ENCODE measurements around the gene SLC38A11. TPM values are rescaled to one million over a fixed set of nuclear protein-coding genes. Genes with fewer than 3 reads are reported as not detected.

The SLC38A11 gene
- total and polyA plus RNA-seq, 2 of the 13 experiments (the other 11 are each of a cell fraction or from before 2014, with no cell fraction given): 14.0 to 14.3 TPM

- TF ChIP-seq ZBTB39 (CRISPR knock-in tag; IDR thresholded peaks at IDR 0.05): no peak
- no peak for TF ChIP-seq ATAD3A (CRISPR knock-in tag; IDR thresholded peaks at IDR 0.05)
- no peak for TF ChIP-seq ZNF790 (CRISPR knock-in tag; IDR thresholded peaks at IDR 0.05; ENCODE audit: borderline replicate concordance)
- TF ChIP-seq STAT6 (CRISPR knock-in tag; IDR thresholded peaks at IDR 0.05; ENCODE audit: borderline replicate concordance): no peak
Measured at GRCh38 chr2:164984428-164984827, 29.1 kb upstream of the SLC38A11 start (continued).

- no peaks in the 10 kb centered on the region; a peak in 2 of 5 replicates for H3K27me3 ChIP-seq (ENCODE audit: control insufficient read depth in 1 of 2, insufficient read depth in 2 of 2, low read length in 2 of 2)
- H3K4me3 ChIP-seq (replicated peaks in 1 of 3; ENCODE audit: insufficient read depth in 1 of 3, low read depth in 2 of 3, low read length in 3 of 3): no peak overlapping the region
- ATAC-seq: no peak
- no peaks in the 10 kb centered on the region for H3K9me3 ChIP-seq (ENCODE audit: low read length)
- H3K4me1 ChIP-seq (ENCODE audit: insufficient read depth, low read length): no peaks in the 10 kb centered on the region
- no TSS peak for BruUV-seq (replicated peaks)
- no peaks in the 10 kb centered on the region for H3K79me2 ChIP-seq (ENCODE audit: insufficient read depth, low read length)
- FAIRE-seq: no peak
- ChIA-PET CTCF (ENCODE audit: low intra/inter-chr PET ratio, low total read pairs) (no interaction called here), POLR2A (no interaction called here)
- no peak overlapping the region for H3K4me2 ChIP-seq (ENCODE audit: low read depth, low read length)
- no peak overlapping the region for H2AFZ ChIP-seq (ENCODE audit: low read length)
- 40% methylated on average over 7 of the region's 7 CpGs for WGBS (ENCODE audit: low lambda C conversion rate)
- H3K9ac ChIP-seq (ENCODE audit: insufficient read depth, low read depth, low read length): no peak overlapping the region
- no peak for DNase-seq (ENCODE audit: low spot score)
- no peak overlapping the region for H3K27ac ChIP-seq (ENCODE audit: extremely low read length, insufficient read depth, low read length)
- intact Hi-C loops (cut with micrococcal nuclease; ENCODE audit: unreplicated experiment): loop anchor here (5.0 kb wide), 1 partner anchor 1176 kb away; no protein-coding TSS in a partner anchor
- in situ Hi-C loops (cut with HindIII; ENCODE audit: extremely low pct_ligation_motif_present, low pct_unique_long_range_greater_than_20kb): no loop called here
- H4K20me1 ChIP-seq (ENCODE audit: insufficient read depth, low read length): no peaks in the 10 kb centered on the region
- H3K36me3 ChIP-seq (replicated peaks in 1 of 2; ENCODE audit: control insufficient read depth in 1 of 2, insufficient read depth in 2 of 2, low read length in 2 of 2): no peaks in the 10 kb centered on the region
- no peak for TF ChIP-seq ZNF207 (IDR thresholded peaks at IDR 0.05; ENCODE audit: borderline replicate concordance)
- no peak for TF ChIP-seq ZNF646 (CRISPR knock-in tag; IDR thresholded peaks at IDR 0.05)
- no peak for TF ChIP-seq ZBTB20 (CRISPR knock-in tag; IDR thresholded peaks at IDR 0.05; ENCODE audit: borderline replicate concordance, low read depth)
- no peak for TF ChIP-seq RFX1 (IDR thresholded peaks at IDR 0.05)
- TF ChIP-seq NFYB (CRISPR knock-in tag; IDR thresholded peaks at IDR 0.05): no peak
- no peak for TF ChIP-seq ZNF576 (CRISPR knock-in tag; IDR thresholded peaks at IDR 0.05)
Measured at GRCh38 chr2:164981217-164981990, 26.1 kb upstream of the SLC38A11 start.

All from HepG2 (cell line).